DND-41 (cell line): ENCODE results near the gene RUFY2.
A peak's percentile ranks its signal among the peaks of the same experiment; 100 is the strongest.

Experiments
- ATAC-seq: fragments of 200-7000 bp; cut with Tn5 transposase; 3 replicates; pipeline ENCODE4 v1.9.1; 2021; ENCODE audit warnings: low read depth; ENCODE audit not compliant: insufficient read depth
- DNase-seq: peaks from one replicate; pipeline ENCODE4 v3.0.0-alpha.2; 2020
- H2AFZ ChIP-seq: 2 replicates; pipeline ENCODE4 v1.6.0; 2012; ENCODE audit warnings: low read depth, low read length
- H3K27ac ChIP-seq: 2 replicates; pipeline ENCODE4 v1.5.1; 2012; ENCODE audit warnings: low read length, inconsistent platforms
- H3K27me3 ChIP-seq: fragments of 200-600 bp; sonication (generic); 2 replicates; pipeline ENCODE4 v1.6.0; 2012; ENCODE audit warnings: low read length, mild to moderate bottlenecking, inconsistent platforms; ENCODE audit not compliant: insufficient read depth, poor library complexity
- H3K36me3 ChIP-seq: 2 replicates; pipeline ENCODE4 v1.5.1; 2012; ENCODE audit warnings: low read length, inconsistent platforms; ENCODE audit not compliant: insufficient read depth
- H3K4me1 ChIP-seq: 2 replicates; pipeline ENCODE4 v1.5.1; 2012; ENCODE audit warnings: mild to moderate bottlenecking, low read length; ENCODE audit not compliant: insufficient read depth
- H3K4me2 ChIP-seq: 2 replicates; pipeline ENCODE4 v1.6.0; 2012; ENCODE audit warnings: mild to moderate bottlenecking, moderate library complexity, low read length, inconsistent platforms; ENCODE audit not compliant: insufficient read depth
- H3K4me3 ChIP-seq, 2 experiments: fragments of 200-600 bp in 1 of 2; shearing (Covaris generic) in 1 of 2; 2 replicates each; pipeline ENCODE4 v1.5.1; 2012 to 2016; ENCODE audit warnings: inconsistent platforms in 2 of 2, low read length in 2 of 2, mild to moderate bottlenecking in 2 of 2, low read depth in 1 of 2, moderate library complexity in 1 of 2
- H3K79me2 ChIP-seq: 2 replicates; pipeline ENCODE4 v1.6.0; 2012; ENCODE audit warnings: low read length, inconsistent platforms; ENCODE audit not compliant: insufficient read depth
- H3K9ac ChIP-seq: 2 replicates; pipeline ENCODE4 v1.6.0; 2012; ENCODE audit warnings: low read depth, mild to moderate bottlenecking, inconsistent platforms, low read length, moderate library complexity
- H3K9me3 ChIP-seq: 2 replicates; pipeline ENCODE4 v1.5.1; 2012; ENCODE audit warnings: low read length, moderate library complexity, mild to moderate bottlenecking, inconsistent platforms; ENCODE audit not compliant: insufficient read depth, severe bottlenecking
- H4K20me1 ChIP-seq: 2 replicates; pipeline ENCODE4 v1.6.0; 2012; ENCODE audit warnings: low read length; ENCODE audit not compliant: insufficient read depth
- CTCF ChIP-seq: IDR thresholded peaks from 2 replicates; pipeline ENCODE4 v1.5.1; 2012; ENCODE audit warnings: borderline replicate concordance, low read length, moderate library complexity, mild to moderate bottlenecking; ENCODE audit not compliant: poor library complexity, severe bottlenecking; ENCODE audit errors: extremely low read depth
- EZH2 ChIP-seq: IDR thresholded peaks from 3 replicates; pipeline ENCODE4 v1.6.1; 2012; ENCODE audit warnings: borderline replicate concordance, low read depth, mild to moderate bottlenecking, moderate library complexity, low read length, inconsistent platforms; ENCODE audit not compliant: severe bottlenecking

Gene RUFY2

GRCh38 chr10:68305854-68306253, 101.2 kb downstream of the RUFY2 start:
- TF ChIP-seq EZH2 (no peak), CTCF (no peak)
- H3K4me2 ChIP-seq, result no peak overlapping the region
- ATAC-seq, result no peak
- H3K9me3 ChIP-seq, result no peaks in the 10 kb centered on the region
- H4K20me1 ChIP-seq, result no peaks in the 10 kb centered on the region
- no peak overlapping the region for H3K9ac ChIP-seq
- no peak overlapping the region for H3K4me3 ChIP-seq
- no peaks in the 10 kb centered on the region for H3K4me1 ChIP-seq
- no peak overlapping the region for H3K27ac ChIP-seq
- DNase-seq, result no peak
- H3K79me2 ChIP-seq, result no peaks in the 10 kb centered on the region
- H3K36me3 ChIP-seq, result no peaks in the 10 kb centered on the region
- H3K27me3 ChIP-seq, result no peaks in the 10 kb centered on the region
- no peak overlapping the region for H2AFZ ChIP-seq

- Histone ChIP-seq H3K9ac (no peak overlapping the region), H3K27ac (no peak overlapping the region), H2AFZ (no peak overlapping the region), H3K4me2 (no peak overlapping the region), H3K36me3 (no peaks in the 10 kb centered on the region), H4K20me1 (no peaks in the 10 kb centered on the region), H3K9me3 (no peaks in the 10 kb centered on the region), H3K79me2 (no peaks in the 10 kb centered on the region), H3K4me1 (no peaks in the 10 kb centered on the region), H3K4me3 (no peak overlapping the region), H3K27me3 (no peaks in the 10 kb centered on the region)
- no peak for TF ChIP-seq EZH2
- no peak for DNase-seq
- ATAC-seq, result no peak
Measured at GRCh38 chr10:68303849-68304412, 103.1 kb downstream of the RUFY2 start.

DNA sequence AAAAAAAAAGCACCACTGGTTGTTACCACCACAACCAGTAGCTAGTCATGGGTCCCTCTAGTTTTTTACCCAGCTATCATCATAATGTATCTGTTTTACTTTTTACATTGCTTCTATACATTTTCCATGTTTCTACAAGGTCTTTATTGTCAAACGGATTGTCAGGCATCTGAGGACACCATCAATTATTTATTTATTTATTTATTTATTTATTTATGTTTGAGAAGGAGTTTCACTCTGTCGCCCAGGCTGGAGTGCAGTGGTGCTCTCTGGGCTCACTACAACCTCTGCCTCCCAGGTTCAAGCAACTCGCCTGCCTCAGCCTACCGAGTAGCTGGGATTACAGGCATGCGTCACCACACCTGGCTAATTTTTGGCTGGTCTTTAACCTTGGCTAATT, 104.2 kb downstream of the RUFY2 start:
- Histone ChIP-seq H3K27ac (no peak overlapping the region), H3K4me3 (no peak overlapping the region)
- TF ChIP-seq EZH2 (no peak), CTCF (no peak)

GRCh38 chr10:68302503-68302823, 104.6 kb downstream of the RUFY2 start:
- no peak overlapping the region for H2AFZ ChIP-seq

More for the DNA sequence above, 104.2 kb downstream of the RUFY2 start:
- H3K9ac ChIP-seq, result no peak overlapping the region
- no peak overlapping the region for H2AFZ ChIP-seq
- H3K9me3 ChIP-seq, result no peaks in the 10 kb centered on the region
- no peaks in the 10 kb centered on the region for H3K4me1 ChIP-seq
- no peak for DNase-seq
- no peaks in the 10 kb centered on the region for H4K20me1 ChIP-seq
- H3K79me2 ChIP-seq, result no peaks in the 10 kb centered on the region
- ATAC-seq, result no peak
- H3K27me3 ChIP-seq, result no peaks in the 10 kb centered on the region
- no peaks in the 10 kb centered on the region for H3K36me3 ChIP-seq
- no peak overlapping the region for H3K4me2 ChIP-seq

More at GRCh38 chr10:68302503-68302823, 104.6 kb downstream of the RUFY2 start:
- no peaks in the 10 kb centered on the region for H4K20me1 ChIP-seq
- H3K27me3 ChIP-seq, result no peaks in the 10 kb centered on the region
- DNase-seq (no peak), ATAC-seq (0 out of 3 replicates have a peak, but pooled peaks have one; percentile 24)
- no peak overlapping the region for H3K4me3 ChIP-seq
- H3K4me2 ChIP-seq, result no peak overlapping the region
- TF ChIP-seq EZH2 (no peak), CTCF (no peak)
- no peaks in the 10 kb centered on the region for H3K9me3 ChIP-seq
- no peak overlapping the region for H3K9ac ChIP-seq
- no peaks in the 10 kb centered on the region for H3K79me2 ChIP-seq
- H3K4me1 ChIP-seq, result no peaks in the 10 kb centered on the region
- H3K36me3 ChIP-seq, result no peaks in the 10 kb centered on the region
- no peak overlapping the region for H3K27ac ChIP-seq
